GM18951 (cell line): ENCODE measurements around the gene STT3B.
"Not testable (repeated sequence)": the region's sequence is repeated elsewhere in the genome, so short reads cannot be mapped to it uniquely, and the experiment has no call there.

Source experiments
- POLR2A ChIP-seq: IDR thresholded peaks from 4 replicates; pipeline ENCODE4 v1.6.1; 2011; ENCODE audit warnings: mild to moderate bottlenecking; ENCODE audit not compliant: insufficient read length, insufficient read depth; ENCODE audit errors: extremely low read depth
- in situ Hi-C: fragments of 300-500 bp; cut with MboI; formaldehyde crosslinking; loops from one replicate; pipeline ENCODE4 v1.12.0; 2022; ENCODE audit warnings: low sequenced_read_pairs, mixed read lengths, inconsistent platforms; ENCODE audit not compliant: unreplicated experiment

STT3B gene

GRCh38 chr3:31572236-31573004 lies 39.7 kb downstream of the STT3B start:
- in situ Hi-C loops, result no loop called here
- TF ChIP-seq POLR2A, result no peak

GRCh38 chr3:31573036-31573779 lies 40.5 kb downstream of the STT3B start:
- in situ Hi-C loops, result no loop called here
- no peak for TF ChIP-seq POLR2A

- in situ Hi-C loops, result no loop called here
- no peak for TF ChIP-seq POLR2A
Observed at GRCh38 chr3:31575448-31575847, 42.7 kb downstream of the STT3B start.

- in situ Hi-C loops, result no loop called here
- TF ChIP-seq POLR2A, result no peak
Observed at GRCh38 chr3:31576521-31576920, 43.8 kb downstream of the STT3B start.

GRCh38 chr3:31577232-31577631 lies 44.5 kb downstream of the STT3B start:
- in situ Hi-C loops, result no loop called here
- TF ChIP-seq POLR2A, result no peak

- in situ Hi-C loops, result no loop called here
- TF ChIP-seq POLR2A, result no peak
Observed at GRCh38 chr3:31579828-31580227, 47.1 kb downstream of the STT3B start.

GRCh38 chr3:31580645-31581044 lies 47.9 kb downstream of the STT3B start:
- no peak for TF ChIP-seq POLR2A
- in situ Hi-C loops, result no loop called here

- no peak for TF ChIP-seq POLR2A
- in situ Hi-C loops, result no loop called here
Observed at GRCh38 chr3:31581660-31582059, 48.9 kb downstream of the STT3B start.

GRCh38 chr3:31589228-31589627 lies 56.5 kb downstream of the STT3B start:
- TF ChIP-seq POLR2A, result no peak
- in situ Hi-C loops, result no loop called here

- in situ Hi-C loops, result no loop called here
Observed at GRCh38 chr3:31590650-31591049, 57.9 kb downstream of the STT3B start.

GRCh38 chr3:31592764-31593163 lies 60.0 kb downstream of the STT3B start:
- TF ChIP-seq POLR2A, result no peak
- in situ Hi-C loops, result no loop called here

More at GRCh38 chr3:31590650-31591049, 57.9 kb downstream of the STT3B start:
- no peak for TF ChIP-seq POLR2A

- TF ChIP-seq POLR2A, result no peak
- in situ Hi-C loops, result no loop called here
Observed at GRCh38 chr3:31596176-31596575, 63.5 kb downstream of the STT3B start.

- no peak for TF ChIP-seq POLR2A
- in situ Hi-C loops, result no loop called here
Observed at GRCh38 chr3:31600431-31600830, 67.7 kb downstream of the STT3B start.

GRCh38 chr3:31605333-31605732 lies 72.6 kb downstream of the STT3B start:
- in situ Hi-C loops, result not testable (repeated sequence)
